Measurements from ENCODE around the gene LDLRAD3. TPM values are rescaled to one million over a fixed set of nuclear protein-coding genes. Genes with fewer than 3 reads are reported as not detected.

The LDLRAD3 gene
- total RNA-seq, 1 experiment from 2014 or later = 15.3 TPM

- CTCF ChIA-PET = no interaction called here
- no peaks in the 10 kb centered on the region for H3F3A ChIP-seq (ENCODE audit: low read length, unreplicated experiment)
- H3K4me3 ChIP-seq (ENCODE audit: low read length) = no peak overlapping the region
- H3K4me1 ChIP-seq (ENCODE audit: insufficient read depth, low read length) = no peaks in the 10 kb centered on the region
- no peak overlapping the region for H3K9ac ChIP-seq (ENCODE audit: low read length)
- no peaks in the 10 kb centered on the region for H3K27me3 ChIP-seq (ENCODE audit: low read length)
- DNase-seq (no peak), ATAC-seq (no peak)
- no TSS peak for BruUV-seq (replicated peaks)
- no peaks in the 10 kb centered on the region for H4K20me1 ChIP-seq (ENCODE audit: low read length)
- no peak for TF ChIP-seq EZH2 (IDR thresholded peaks at IDR 0.05; ENCODE audit: low read length, unreplicated experiment)
- H2AFZ ChIP-seq (ENCODE audit: low read length) = no peak overlapping the region
- H3K9me2 ChIP-seq (replicated peaks; ENCODE audit: low read length) = no peaks in the 10 kb centered on the region
- POLR2A ChIA-PET (ENCODE audit: unreplicated experiment) = no interaction called here
- intact Hi-C loops (cut with micrococcal nuclease) = no loop called here
- peaks cover 11% of the 10 kb centered on the region; the same call in 1 of the 2 replicates for H3K36me3 ChIP-seq (ENCODE audit: low read depth, low read length)
- no peak overlapping the region for H3K27ac ChIP-seq (ENCODE audit: low read length)
- no peaks in the 10 kb centered on the region for H3K79me2 ChIP-seq (ENCODE audit: low read length)
- H3K9me3 ChIP-seq (ENCODE audit: low read length) = no peaks in the 10 kb centered on the region
- no peak overlapping the region for H3K4me2 ChIP-seq (ENCODE audit: low read length)
Measured at GRCh38 chr11:36109590-36109849, 165.7 kb downstream of the LDLRAD3 start.

GRCh38 chr11:36109850-36110606, 166.2 kb downstream of the LDLRAD3 start:
- no peaks in the 10 kb centered on the region for H3K9me3 ChIP-seq (ENCODE audit: low read length)
- intact Hi-C loops (cut with micrococcal nuclease) = no loop called here
- H3K27me3 ChIP-seq (ENCODE audit: low read length) = no peaks in the 10 kb centered on the region
- no peaks in the 10 kb centered on the region for H3K4me1 ChIP-seq (ENCODE audit: insufficient read depth, low read length)
- TF ChIP-seq EZH2phosphoT487 (IDR thresholded peaks at IDR 0.05; ENCODE audit: borderline replicate concordance, low read length) (no peak), EZH2 (IDR thresholded peaks at IDR 0.05; ENCODE audit: low read length, unreplicated experiment) (no peak), CTCF (conservative IDR thresholded peaks at IDR 0.05; ENCODE audit: low read depth, low read length) (no peak)
- no peak overlapping the region for H3K4me3 ChIP-seq (ENCODE audit: low read length)
- POLR2A ChIA-PET (ENCODE audit: unreplicated experiment) = no interaction called here
- H2AFZ ChIP-seq (ENCODE audit: low read length) = no peak overlapping the region
- peaks cover 11% of the 10 kb centered on the region; the same call in 1 of the 2 replicates for H3K36me3 ChIP-seq (ENCODE audit: low read depth, low read length)
- H3F3A ChIP-seq (ENCODE audit: low read length, unreplicated experiment) = no peaks in the 10 kb centered on the region
- H3K4me2 ChIP-seq (ENCODE audit: low read length) = no peak overlapping the region
- no peaks in the 10 kb centered on the region for H3K79me2 ChIP-seq (ENCODE audit: low read length)
- no peaks in the 10 kb centered on the region for H4K20me1 ChIP-seq (ENCODE audit: low read length)
- H3K9ac ChIP-seq (ENCODE audit: low read length) = no peak overlapping the region
- DNase-seq (no peak), ATAC-seq (no peak)
- no peaks in the 10 kb centered on the region for H3K9me2 ChIP-seq (replicated peaks; ENCODE audit: low read length)
- H3K27ac ChIP-seq (ENCODE audit: low read length) = no peak overlapping the region
- CTCF ChIA-PET = no interaction called here
- BruUV-seq (replicated peaks) = no TSS peak

- no peaks in the 10 kb centered on the region for H3K79me2 ChIP-seq (ENCODE audit: low read length)
- no peak overlapping the region for H2AFZ ChIP-seq (ENCODE audit: low read length)
- TF ChIP-seq EZH2 (IDR thresholded peaks at IDR 0.05; ENCODE audit: low read length, unreplicated experiment) (no peak), EZH2phosphoT487 (IDR thresholded peaks at IDR 0.05; ENCODE audit: borderline replicate concordance, low read length) (no peak), CTCF (conservative IDR thresholded peaks at IDR 0.05; ENCODE audit: low read depth, low read length) (no peak)
- BruUV-seq (replicated peaks) = no TSS peak
- H4K20me1 ChIP-seq (ENCODE audit: low read length) = no peaks in the 10 kb centered on the region
- no peaks in the 10 kb centered on the region for H3F3A ChIP-seq (ENCODE audit: low read length, unreplicated experiment)
- no peaks in the 10 kb centered on the region for H3K9me3 ChIP-seq (ENCODE audit: low read length)
- H3K9me2 ChIP-seq (replicated peaks; ENCODE audit: low read length) = no peaks in the 10 kb centered on the region
- peaks cover 11% of the 10 kb centered on the region; the same call in 1 of the 2 replicates for H3K36me3 ChIP-seq (ENCODE audit: low read depth, low read length)
- H3K27me3 ChIP-seq (ENCODE audit: low read length) = no peaks in the 10 kb centered on the region
- no peaks in the 10 kb centered on the region for H3K4me1 ChIP-seq (ENCODE audit: insufficient read depth, low read length)
- intact Hi-C loops (cut with micrococcal nuclease) = no loop called here
- ChIA-PET CTCF (no interaction called here), POLR2A (ENCODE audit: unreplicated experiment) (no interaction called here)
- no peak overlapping the region for H3K27ac ChIP-seq (ENCODE audit: low read length)
- H3K9ac ChIP-seq (ENCODE audit: low read length) = no peak overlapping the region
- H3K4me2 ChIP-seq (ENCODE audit: low read length) = no peak overlapping the region
- H3K4me3 ChIP-seq (ENCODE audit: low read length) = no peak overlapping the region
- no peak for DNase-seq
- ATAC-seq = no peak
Measured at GRCh38 chr11:36110668-36111410, 167.0 kb downstream of the LDLRAD3 start.

Measured in PC-3 (cell line).